H1 (cell line): ENCODE results near the gene TMEM161B. TPM values are rescaled to one million over a fixed set of nuclear protein-coding genes. Genes with fewer than 3 reads are reported as not detected.

Experiments
- CTCF ChIA-PET: fragments of 300-600 bp; sonication (Branson Sonifier 250); formaldehyde crosslinking; loops from one replicate; lab custom pipeline; 2021; ENCODE audit not compliant: partially characterized antibody; lab: Charles Lee
- POLR2A ChIA-PET: fragments of 300-600 bp; sonication (Branson Sonifier 250); formaldehyde crosslinking; loops from one replicate; lab custom pipeline; 2021; ENCODE audit warnings: inconsistent platforms; ENCODE audit not compliant: partially characterized antibody; lab: Charles Lee
- DNase-seq, 2 experiments: peaks; one replicate each; pipeline versions ENCODE4 v3.0.0 to v3.0.0-alpha.2; 2010 to 2022; ENCODE audit warnings: low spot score in 2 of 2, low read depth in 1 of 2, mixed read lengths in 1 of 2
- FAIRE-seq: peaks from 2 replicates; lab custom pipeline; 2011; peaks lifted over from hg19 to GRCh38; lab: Jason Lieb, UNC
- H2AFZ ChIP-seq: 2 replicates; pipeline ENCODE4 v1.8.1; 2012; ENCODE audit warnings: low read length, inconsistent platforms
- H2AK5ac ChIP-seq: 2 replicates; pipeline ENCODE4 v1.6.1; 2013; ENCODE audit warnings: low read depth, low read length
- H2BK120ac ChIP-seq: replicated peaks from 2 replicates; pipeline ENCODE3; 2013; ENCODE audit warnings: low read depth, low read length, inconsistent platforms
- H2BK12ac ChIP-seq: 2 replicates; pipeline ENCODE4 v1.6.1; 2013; ENCODE audit warnings: low read depth, low read length
- H2BK15ac ChIP-seq: 2 replicates; pipeline ENCODE4 v1.6.1; 2013; ENCODE audit warnings: low read length
- H2BK20ac ChIP-seq: 2 replicates; pipeline ENCODE4 v1.6.1; 2013; ENCODE audit warnings: low read length
- H2BK5ac ChIP-seq: 2 replicates; pipeline ENCODE4 v1.6.1; 2013; ENCODE audit warnings: low read depth, low read length
- H3K14ac ChIP-seq: 2 replicates; pipeline ENCODE4 v1.6.1; 2013; ENCODE audit warnings: inconsistent platforms; ENCODE audit not compliant: insufficient read length
- H3K18ac ChIP-seq: 2 replicates; pipeline ENCODE4 v1.6.1; 2013; ENCODE audit warnings: low read length; ENCODE audit errors: extremely low read depth
- H3K23ac ChIP-seq: 2 replicates; pipeline ENCODE4 v1.6.1; 2013; ENCODE audit warnings: inconsistent platforms; ENCODE audit not compliant: insufficient read length
- H3K23me2 ChIP-seq: 2 replicates; pipeline ENCODE4 v1.6.1; 2013; ENCODE audit warnings: low read depth, low read length
- H3K27ac ChIP-seq: 2 replicates; pipeline ENCODE4 v1.6.1; 2011; ENCODE audit warnings: low read depth, low read length, inconsistent platforms
- H3K27me3 ChIP-seq, 4 experiments: replicated peaks in 1 of 4; 1 replicate in 1 of 4; 2 replicates in 3 of 4; pipeline versions ENCODE4 v1.6.1 to v1.8.1; 2011 to 2013; ENCODE audit warnings: low read length in 3 of 4, mild to moderate bottlenecking in 3 of 4, inconsistent platforms in 2 of 4, mixed read lengths in 2 of 4, moderate library complexity in 1 of 4; ENCODE audit not compliant: control insufficient read depth in 3 of 4, insufficient read depth in 3 of 4; ENCODE audit errors: extremely low read depth in 1 of 4
- H3K36me3 ChIP-seq, 4 experiments: 2 replicates each; pipeline versions ENCODE4 v1.6.1 to v1.8.1; 2011 to 2013; ENCODE audit warnings: mild to moderate bottlenecking in 4 of 4, low read length in 3 of 4, moderate library complexity in 2 of 4, control low read depth in 1 of 4, inconsistent platforms in 1 of 4; ENCODE audit not compliant: insufficient read depth in 4 of 4, control insufficient read depth in 2 of 4
- H3K4ac ChIP-seq: replicated peaks from 2 replicates; pipeline ENCODE3; 2013; ENCODE audit warnings: low read length, low read depth, mixed read lengths, inconsistent platforms; ENCODE audit not compliant: insufficient read length
- H3K4me1 ChIP-seq, 4 experiments: replicated peaks in 1 of 4; 1 replicate in 1 of 4; 2 replicates in 3 of 4; pipeline versions ENCODE4 v1.6.1 to v1.8.1; 2011 to 2013; ENCODE audit warnings: low read length in 3 of 4, inconsistent platforms in 2 of 4, mixed read lengths in 1 of 4; ENCODE audit not compliant: insufficient read depth in 4 of 4, control insufficient read depth in 3 of 4
- H3K4me2 ChIP-seq, 2 experiments: 2 replicates each; pipeline versions ENCODE4 v1.6.1 to v1.8.1; 2011 to 2013; ENCODE audit warnings: low read depth in 2 of 2, low read length in 2 of 2, control low read depth in 1 of 2, inconsistent platforms in 1 of 2, mild to moderate bottlenecking in 1 of 2; ENCODE audit not compliant: insufficient read depth in 1 of 2
- H3K4me3 ChIP-seq, 4 experiments: fragments of 200-600, 300-600 bp in 1 of 4; sonication (generic), shearing (Covaris generic), sonication (Bioruptor Twin) in 1 of 4; 2 replicates each; pipeline versions ENCODE4 v1.5.1 to v1.8.1; 2011 to 2016; ENCODE audit warnings: low read length in 4 of 4, low read depth in 3 of 4, control low read depth in 2 of 4, inconsistent platforms in 2 of 4, mild to moderate bottlenecking in 2 of 4, mixed read lengths in 1 of 4, moderate library complexity in 1 of 4; ENCODE audit not compliant: insufficient read depth in 2 of 4; ENCODE audit errors: extremely low read depth in 1 of 4
- H3K56ac ChIP-seq: replicated peaks from 2 replicates; pipeline ENCODE3; 2013; ENCODE audit warnings: low read depth, mild to moderate bottlenecking, mixed read lengths, low read length, inconsistent platforms; ENCODE audit not compliant: insufficient read length
- H3K79me1 ChIP-seq: 2 replicates; pipeline ENCODE4 v1.6.1; 2013; ENCODE audit warnings: low read depth, low read length, control low read depth
- H3K79me2 ChIP-seq, 2 experiments: 2 replicates each; pipeline versions ENCODE4 v1.6.1 to v1.8.1; 2012 to 2013; ENCODE audit warnings: low read length in 2 of 2, mild to moderate bottlenecking in 2 of 2, inconsistent platforms in 1 of 2; ENCODE audit not compliant: insufficient read depth in 2 of 2, control insufficient read depth in 1 of 2
- H3K9ac ChIP-seq, 4 experiments: replicated peaks in 1 of 4; 1 replicate in 1 of 4; 2 replicates in 3 of 4; pipeline versions ENCODE4 v1.6.1 to v1.8.1; 2011 to 2013; ENCODE audit warnings: low read depth in 3 of 4, low read length in 3 of 4, control low read depth in 2 of 4, mild to moderate bottlenecking in 2 of 4, moderate library complexity in 2 of 4, inconsistent platforms in 1 of 4; ENCODE audit errors: extremely low read depth in 1 of 4
- H3K9me3 ChIP-seq, 2 experiments: 2 replicates each; pipeline versions ENCODE4 v1.6.1 to v1.8.1; 2012 to 2013; ENCODE audit warnings: mild to moderate bottlenecking in 2 of 2, moderate library complexity in 2 of 2, control low read depth in 1 of 2, inconsistent platforms in 1 of 2, low read depth in 1 of 2, low read length in 1 of 2, mixed read lengths in 1 of 2; ENCODE audit not compliant: insufficient read depth in 2 of 2
- H4K20me1 ChIP-seq, 2 experiments: replicated peaks in 1 of 2; 2 replicates each; pipeline versions ENCODE3 to v1.8.1; 2011 to 2013; ENCODE audit warnings: inconsistent platforms in 2 of 2, low read length in 2 of 2, mild to moderate bottlenecking in 1 of 2; ENCODE audit not compliant: insufficient read depth in 2 of 2, control insufficient read depth in 1 of 2
- H4K5ac ChIP-seq: 2 replicates; pipeline ENCODE4 v1.6.1; 2013; ENCODE audit warnings: low read length, low read depth, mixed read lengths, inconsistent platforms; ENCODE audit not compliant: insufficient read length
- H4K8ac ChIP-seq: 2 replicates; pipeline ENCODE4 v1.8.0; 2013; ENCODE audit warnings: mild to moderate bottlenecking, moderate library complexity, low read length, inconsistent platforms; ENCODE audit not compliant: insufficient read depth; ENCODE audit errors: extremely low read depth
- H4K91ac ChIP-seq: replicated peaks from 2 replicates; pipeline ENCODE3; 2013; ENCODE audit warnings: low read length, mixed read lengths, inconsistent platforms; ENCODE audit not compliant: insufficient read length
- ASH2L ChIP-seq: fragments of 200-600, 300-600 bp; sonication (generic); IDR thresholded peaks from one replicate; pipeline ENCODE4 v1.7.1; 2017; ENCODE audit warnings: low read length
- ATF3 ChIP-seq: IDR thresholded peaks from 2 replicates; pipeline ENCODE4 v1.6.1; 2011; ENCODE audit warnings: low read depth, mild to moderate bottlenecking, low read length; ENCODE audit not compliant: insufficient read depth
- CEBPB ChIP-seq: IDR thresholded peaks from 2 replicates; pipeline ENCODE4 v1.6.1; 2012; ENCODE audit warnings: low read depth, low read length
- CHD2 ChIP-seq: IDR thresholded peaks from 2 replicates; pipeline ENCODE4 v1.6.1; 2012; ENCODE audit warnings: low read length, improper control_type of control experiment
- CREB1 ChIP-seq: IDR thresholded peaks from 2 replicates; pipeline ENCODE4 v1.6.1; 2012; ENCODE audit warnings: inconsistent platforms
- EZH2 ChIP-seq: fragments of 200-600 bp; sonication (generic); IDR thresholded peaks from 2 replicates; pipeline ENCODE4 v1.7.1; 2012; ENCODE audit warnings: low read depth, mild to moderate bottlenecking, moderate library complexity, low read length, inconsistent platforms; ENCODE audit not compliant: severe bottlenecking
- HDAC6 ChIP-seq: IDR thresholded peaks from one replicate; pipeline ENCODE4 v1.7.1; 2012; ENCODE audit warnings: low read depth, mild to moderate bottlenecking, inconsistent platforms, low read length, moderate library complexity
- NANOG ChIP-seq: IDR thresholded peaks from 2 replicates; pipeline ENCODE4 v1.6.1; 2011; ENCODE audit warnings: low read length, low read depth, mild to moderate bottlenecking, inconsistent platforms; ENCODE audit not compliant: insufficient read depth, poor library complexity, severe bottlenecking
- NRF1 ChIP-seq: IDR thresholded peaks from 2 replicates; pipeline ENCODE4 v1.6.1; 2011; ENCODE audit warnings: mild to moderate bottlenecking, low read depth, low read length, improper control_type of control experiment
- POLR2A ChIP-seq, 2 experiments: IDR thresholded peaks; 1 replicate in 1 of 2; 2 replicates in 1 of 2; pipeline ENCODE4 v1.6.1; 2011; ENCODE audit warnings: low read depth in 2 of 2, low read length in 2 of 2, mild to moderate bottlenecking in 2 of 2; ENCODE audit errors: control extremely low read depth in 1 of 2
- RNF2 ChIP-seq: fragments of 200-900, 300-1000 bp; sonication (generic); IDR thresholded peaks from 2 replicates; pipeline ENCODE4 v1.7.1; 2016; ENCODE audit warnings: borderline replicate concordance, low read depth, mild to moderate bottlenecking, antibody characterized with exemption, low read length; ENCODE audit not compliant: poor library complexity, severe bottlenecking; ENCODE audit errors: missing control alignments
- SAP30 ChIP-seq: fragments of 300-600 bp; sonication (generic); IDR thresholded peaks from 2 replicates; pipeline ENCODE4 v1.7.1; 2012; ENCODE audit warnings: low read length, moderate library complexity, mild to moderate bottlenecking, inconsistent platforms; ENCODE audit not compliant: insufficient read depth, insufficient replicate concordance
- SP1 ChIP-seq: IDR thresholded peaks from 2 replicates; pipeline ENCODE4 v1.6.1; 2011; ENCODE audit warnings: low read depth, low read length
- SP2 ChIP-seq: IDR thresholded peaks from 2 replicates; pipeline ENCODE4 v1.6.1; 2012; ENCODE audit warnings: mild to moderate bottlenecking, low read length, inconsistent platforms
- WGBS, 2 experiments: shearing (Covaris generic) in 1 of 2; methylation state at CpG; one replicate each; pipeline versions ENCODE4 v1.1.6 to v1.1.7; 2013 to 2015; ENCODE audit warnings: low lambda C conversion rate in 2 of 2, mixed read lengths in 2 of 2, inconsistent platforms in 1 of 2, low coverage in 1 of 2, missing lambda C conversion rate in 1 of 2; ENCODE audit not compliant: insufficient replicate concordance in 2 of 2, insufficient coverage in 1 of 2, insufficient read length in 1 of 2; ENCODE audit errors: extremely low coverage in 1 of 2, missing lambda C conversion rate in 1 of 2; 5-methylcytosine and 5-hydroxymethylcytosine counted together
- polyA plus RNA-seq, 7 experiments: library from polyadenylated mRNA; depleted of rRNA in 3 of 7; stranded (reverse) in 5 of 7; unstranded in 2 of 7; fragments of >200 nt in 5 of 7; fragments of 200-250 nt in 2 of 7; gene quantifications; 1 replicate in 5 of 7; 2 replicates in 1 of 7; 4 replicates in 1 of 7; pipeline versions ENCODE4 v1.2.1 to v1.2.3, GENCODE V29; 2011 to 2013; ENCODE audit warnings: missing spikeins in 2 of 7, mixed read lengths in 2 of 7
- total RNA-seq: library from RNA; stranded (reverse); fragmentation: NEBNext Ultra II Directional; extraction: Animal tissue kit (Norgen Biotek cat#: 25700); gene quantifications from 2 replicates; pipeline ENCODE4 v1.2.1, GENCODE V29; 2021

TMEM161B gene
- total and polyA plus RNA-seq, 2 of the 8 experiments (the other 6 are each of a cell fraction or from before 2014, with no cell fraction given): 7.4 to 13.8 TPM

- H3K27ac ChIP-seq: no peak overlapping the region
- TF ChIP-seq CEBPB (no peak), CHD2 (no peak), POLR2A (IDR thresholded peaks at IDR 0.05; ENCODE audit: control extremely low read depth in 1 of 2, low read depth in 2 of 2, low read length in 2 of 2) (no peak), SP1 (peak; percentile 59; the same call in 1 of the 2 replicates), ATF3 (no peak), SP2 (no peak), NANOG (no peak), RNF2 (no peak), HDAC6 (no peak), NRF1 (no peak), CREB1 (no peak), ASH2L (peak; percentile 28), SAP30 (no peak), EZH2 (no peak)
Measured at GRCh38 chr5:88244686-88245085, 24.0 kb downstream of the TMEM161B start.

More at GRCh38 chr5:88244686-88245085, 24.0 kb downstream of the TMEM161B start:
- no peaks in the 10 kb centered on the region for H3K23me2 ChIP-seq
- no peak overlapping the region for H3K9ac ChIP-seq
- peaks cover 4% of the 10 kb centered on the region; the same call in 1 of the 2 replicates for H3K79me1 ChIP-seq
- H3K14ac ChIP-seq: no peak overlapping the region
- no peak overlapping the region for H2AFZ ChIP-seq
- H3K36me3 ChIP-seq: peaks cover 0 to 3% (median 0%) of the 10 kb centered on the region in 4 experiments; a peak in 1 of 8 replicates
- no peak overlapping the region for H3K18ac ChIP-seq
- peak overlapping the region in 1 of 4 experiments; percentile 18; a peak in 1 of 8 replicates for H3K4me3 ChIP-seq
- no peaks in the 10 kb centered on the region for H3K27me3 ChIP-seq
- no peak overlapping the region for H3K23ac ChIP-seq
- no peak overlapping the region for H3K4ac ChIP-seq
- peak overlapping the region; percentile 48 for H4K5ac ChIP-seq
- H4K91ac ChIP-seq: no peak overlapping the region
- H2BK5ac ChIP-seq: no peak overlapping the region
- no peaks in the 10 kb centered on the region for H3K9me3 ChIP-seq
- no peak overlapping the region for H2AK5ac ChIP-seq
- CTCF ChIA-PET: interaction anchor here (0.9 to 1.2 kb wide), 2 partner anchors 9 to 31 kb away, joined by 3 read pairs; no protein-coding TSS in a partner anchor
- FAIRE-seq (peak; percentile 72), DNase-seq (no peak)
- peak overlapping the region; percentile 16 to 27; a peak in 2 of 4 replicates for H3K4me2 ChIP-seq
- H4K20me1 ChIP-seq: no peaks in the 10 kb centered on the region
- no peak overlapping the region for H2BK120ac ChIP-seq
- no peak overlapping the region for H2BK12ac ChIP-seq
- H3K79me2 ChIP-seq: peaks cover 3 to 86% of the 10 kb centered on the region in 2 experiments; a peak in 3 of 4 replicates
- WGBS, 2 experiments: 48% methylated on average over 2 of the region's 2 CpGs; no CpG with 5 or more reads in 1 of the 2 experiments
- peaks cover 0 to 35% (median 17%) of the 10 kb centered on the region in 4 experiments; a peak in 4 of 7 replicates for H3K4me1 ChIP-seq
- H2BK20ac ChIP-seq: no peak overlapping the region
- no peak overlapping the region for H3K56ac ChIP-seq
- POLR2A ChIA-PET: interaction anchor here (0.9 to 1.0 kb wide), 2 partner anchors 12 to 13 kb away, joined by 3 read pairs; no protein-coding TSS in a partner anchor
- H2BK15ac ChIP-seq: no peak overlapping the region
- H4K8ac ChIP-seq: no peak overlapping the region
